GM18873 (cell line): ENCODE measurements around the gene IL10RB.
"Not testable (repeated sequence)": the region's sequence is repeated elsewhere in the genome, so short reads cannot be mapped to it uniquely, and the experiment has no call there.

Source experiments
- ATAC-seq: cut with Tn5 transposase; IDR thresholded peaks from one replicate; pipeline ENCODE4 v1.9.1; 2021; ENCODE audit warnings: mild to moderate bottlenecking, moderate library complexity, moderate number of reproducible peaks; ENCODE audit not compliant: unreplicated experiment, low FRiP score

Gene IL10RB

DNA sequence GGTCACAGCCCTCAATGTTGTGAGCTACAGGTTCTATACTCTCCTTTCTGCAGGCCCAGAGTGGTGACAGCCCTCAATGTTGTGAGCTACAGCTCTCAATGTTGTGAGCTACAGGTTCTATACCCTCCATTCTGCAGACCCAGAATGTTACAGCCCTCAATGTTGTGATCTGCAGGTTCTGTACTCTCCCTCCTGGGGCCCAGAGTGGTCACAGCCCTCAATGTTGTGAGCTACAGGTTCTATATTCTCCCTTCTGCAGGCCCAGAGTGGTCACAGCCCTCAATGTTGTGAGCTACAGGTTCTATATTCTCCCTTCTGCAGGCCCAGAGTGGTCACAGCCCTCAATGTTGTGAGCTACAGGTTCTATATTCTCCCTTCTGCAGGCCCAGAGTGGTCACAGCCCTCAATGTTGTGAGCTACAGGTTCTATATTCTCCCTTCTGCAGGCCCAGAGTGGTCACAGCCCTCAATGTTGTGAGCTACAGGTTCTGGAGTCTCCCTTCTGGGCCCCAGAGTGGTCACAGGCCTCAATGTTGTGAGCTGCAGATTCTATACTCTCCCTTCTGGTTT is 26.5 kb upstream of the IL10RB start:
- not testable (repeated sequence) for ATAC-seq

- no peak for ATAC-seq
Observed at GRCh38 chr21:33240404-33240803, 25.8 kb upstream of the IL10RB start.

DNA sequence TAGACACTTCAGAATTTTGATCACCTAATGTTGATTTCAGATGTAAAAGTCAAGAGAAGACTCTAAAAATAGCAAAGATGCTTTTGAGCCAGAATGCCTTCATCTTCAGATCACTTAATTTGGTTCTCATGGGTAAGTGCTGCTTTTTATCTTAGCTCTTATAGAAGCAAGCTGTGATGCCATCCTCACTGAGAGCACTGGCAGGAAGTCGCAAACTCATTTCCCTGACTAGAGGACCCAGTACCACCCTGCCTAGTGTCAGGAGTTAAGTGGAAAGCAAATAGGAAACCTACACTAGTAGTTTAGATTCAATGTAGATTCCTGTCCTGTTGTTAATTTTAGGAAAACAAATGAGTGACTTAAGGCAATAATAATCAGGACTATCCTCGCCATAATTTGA is 24.3 kb upstream of the IL10RB start:
- no peak for ATAC-seq

DNA sequence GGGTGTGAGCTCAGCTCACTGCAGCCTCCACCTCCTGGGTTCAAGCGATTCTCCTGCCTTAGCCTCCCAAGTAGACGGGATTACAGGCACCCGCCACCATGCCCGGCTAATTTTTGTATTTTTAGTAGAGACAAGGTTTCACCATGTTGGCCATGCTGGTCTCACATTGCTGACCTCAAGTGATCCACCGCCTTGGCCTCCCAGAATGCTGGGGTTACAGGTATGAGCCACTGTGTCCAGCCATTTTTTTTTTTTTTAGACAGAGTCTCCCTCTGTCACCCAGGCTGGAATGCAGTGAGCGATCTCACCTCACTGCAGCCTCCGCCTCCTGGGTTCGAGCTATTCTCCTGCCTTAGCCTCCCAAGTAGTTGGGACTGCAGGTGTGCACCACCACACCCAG is 23.3 kb upstream of the IL10RB start:
- ATAC-seq: not testable (repeated sequence)

GRCh38 chr21:33244082-33244778 is 21.9 kb upstream of the IL10RB start:
- ATAC-seq: no peak

DNA sequence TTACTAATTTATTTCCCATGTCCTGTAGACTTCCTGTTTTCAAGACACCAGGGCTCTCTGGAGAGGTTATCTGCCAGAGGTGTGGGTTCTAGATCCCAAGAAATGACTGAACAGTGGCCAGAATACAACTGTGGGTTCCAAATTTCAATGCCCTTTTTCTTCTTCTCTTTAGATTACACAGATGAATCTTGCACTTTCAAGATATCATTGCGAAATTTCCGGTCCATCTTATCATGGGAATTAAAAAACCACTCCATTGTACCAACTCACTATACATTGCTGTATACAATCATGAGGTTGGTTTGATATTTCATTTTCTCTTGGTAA is 21.4 kb upstream of the IL10RB start:
- ATAC-seq: no peak

- ATAC-seq: no peak
Observed at GRCh38 chr21:33245289-33245918, 20.8 kb upstream of the IL10RB start.

- ATAC-seq: no peak
Observed at GRCh38 chr21:33246506-33246905, 19.7 kb upstream of the IL10RB start.

GRCh38 chr21:33246963-33247362 is 19.2 kb upstream of the IL10RB start:
- no peak for ATAC-seq

GRCh38 chr21:33247599-33247998 is 18.6 kb upstream of the IL10RB start:
- no peak for ATAC-seq

GRCh38 chr21:33249331-33250002 is 16.7 kb upstream of the IL10RB start:
- no peak for ATAC-seq

- ATAC-seq: no peak
Observed at GRCh38 chr21:33251119-33251518, 15.0 kb upstream of the IL10RB start.

DNA sequence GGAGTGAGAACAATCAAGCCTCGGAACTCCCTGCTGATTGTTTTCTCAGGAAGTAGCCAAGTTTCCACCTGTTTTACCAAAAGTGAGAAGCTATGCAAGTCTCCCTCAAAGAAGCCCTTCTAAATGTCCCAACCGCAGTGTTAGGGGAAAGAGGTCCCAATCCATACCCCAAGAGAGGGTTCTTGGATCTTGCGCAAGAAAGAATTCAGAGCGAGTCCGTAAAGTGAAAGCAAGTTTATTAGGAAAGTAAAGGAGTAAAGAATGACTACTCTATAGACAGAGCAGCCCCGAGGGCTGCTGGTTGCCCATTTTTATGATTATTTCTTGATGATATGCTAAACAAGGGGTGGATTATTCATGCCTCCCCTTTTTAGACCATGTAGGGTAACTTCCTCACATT is 12.8 kb upstream of the IL10RB start:
- ATAC-seq: not testable (repeated sequence)

DNA sequence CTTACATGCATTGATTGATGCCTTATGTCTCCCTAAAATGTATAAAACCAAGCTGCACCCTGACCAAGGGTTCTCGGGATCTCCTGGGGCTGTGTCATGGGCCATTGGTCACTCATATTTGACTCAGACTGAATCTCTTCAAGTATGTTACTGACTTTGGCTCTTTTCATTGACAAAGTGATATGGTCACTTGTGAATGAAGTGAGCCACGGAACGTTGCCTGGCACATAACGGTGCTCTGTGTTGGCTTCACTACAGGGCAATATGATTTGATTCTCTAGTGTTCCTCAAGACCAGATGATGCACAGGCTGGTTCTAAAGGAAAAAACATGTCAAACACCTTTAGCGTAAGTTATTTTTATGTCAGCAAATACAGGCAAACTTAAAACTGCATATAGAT is 11.4 kb upstream of the IL10RB start:
- ATAC-seq: no peak

DNA sequence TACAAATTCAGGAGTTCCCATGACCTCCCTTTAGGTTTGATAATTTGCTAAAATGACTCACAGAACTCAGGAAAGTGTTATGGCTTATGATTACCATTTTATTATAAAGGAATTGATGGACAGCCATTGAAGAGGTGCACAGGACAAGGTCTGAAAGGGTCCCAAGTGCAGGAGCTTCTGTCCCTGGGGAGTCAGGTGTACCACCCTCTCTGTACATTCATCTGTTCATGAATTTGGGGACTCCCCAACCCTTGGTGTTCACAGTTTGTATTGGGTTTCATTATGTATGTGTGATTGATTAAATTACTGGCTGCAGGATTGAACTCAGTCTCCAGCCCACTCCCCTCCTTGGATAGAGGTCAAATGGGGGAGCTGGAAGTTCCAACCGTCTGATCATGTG is 10.8 kb upstream of the IL10RB start:
- no peak for ATAC-seq

DNA sequence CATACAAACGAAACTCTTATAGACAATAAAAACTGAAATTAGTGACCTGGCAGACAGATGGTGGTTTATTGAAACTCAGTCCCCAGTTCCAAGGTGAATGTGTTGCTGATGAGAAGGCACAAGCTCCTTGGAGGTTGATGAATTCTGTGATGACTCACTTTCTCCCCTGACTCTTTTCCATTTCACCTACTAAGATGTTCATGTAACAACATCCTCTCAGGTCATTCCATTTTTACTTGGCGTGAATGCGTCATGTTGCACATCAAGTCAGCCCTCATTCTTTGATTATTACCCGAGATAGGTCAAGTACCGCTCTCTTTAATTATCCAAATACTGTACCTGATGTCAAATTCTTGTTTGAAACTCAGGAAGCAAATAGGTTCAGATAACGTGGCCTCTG is 10.1 kb upstream of the IL10RB start:
- no peak for ATAC-seq

DNA sequence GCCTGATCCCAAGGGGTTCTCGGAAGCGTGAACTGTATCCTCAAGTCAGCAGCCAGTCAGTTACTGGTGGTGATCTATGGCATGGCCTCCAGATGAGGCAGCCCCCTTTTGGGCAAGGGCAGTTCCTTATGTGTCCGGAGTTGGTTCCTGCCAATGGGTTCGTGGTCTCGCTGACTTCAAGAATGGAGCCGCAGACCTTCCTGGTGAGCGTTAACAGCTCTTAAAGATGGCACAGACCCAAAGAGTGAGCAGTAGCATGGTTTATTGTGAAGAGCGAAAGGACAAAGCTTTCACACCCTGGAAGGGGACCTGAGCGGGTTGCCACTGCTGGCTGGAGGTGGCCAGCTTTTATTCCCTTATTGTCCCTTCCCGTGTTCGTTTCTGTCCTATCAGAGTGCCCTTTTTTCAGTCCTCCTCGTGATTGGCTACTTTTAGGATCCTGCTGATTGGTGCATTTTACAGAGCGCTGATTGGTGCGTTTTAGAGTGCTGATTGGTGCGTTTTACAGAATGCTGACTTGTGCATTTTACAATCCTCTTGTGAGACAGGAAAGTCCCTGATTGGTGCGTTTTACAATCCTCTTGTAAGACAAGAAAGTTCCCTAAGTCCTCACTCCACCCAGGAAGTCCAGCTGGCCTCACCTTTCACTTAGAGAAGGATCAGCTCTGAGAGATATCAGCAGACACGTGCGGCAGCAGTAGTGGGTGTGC is 8.9 kb upstream of the IL10RB start:
- ATAC-seq: no peak

DNA sequence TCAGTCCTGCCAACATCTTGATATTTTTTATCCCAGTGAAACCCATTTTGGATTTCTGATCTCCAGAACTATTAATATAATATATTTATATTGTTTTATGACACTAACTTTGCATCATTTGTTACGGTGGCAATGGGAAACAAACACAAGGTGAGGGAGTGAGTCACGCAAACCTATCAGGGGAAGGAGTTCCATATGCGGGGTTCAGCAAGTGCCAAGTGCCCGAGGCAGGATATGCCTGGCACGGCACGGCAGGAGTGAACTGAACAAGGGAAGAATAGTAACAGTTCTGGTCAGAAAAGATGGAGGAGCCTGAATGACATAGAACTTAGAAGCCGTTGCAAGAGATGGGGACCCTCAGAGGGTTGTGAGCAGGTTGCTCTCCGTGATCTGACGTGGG is 7.7 kb upstream of the IL10RB start:
- no peak for ATAC-seq

DNA sequence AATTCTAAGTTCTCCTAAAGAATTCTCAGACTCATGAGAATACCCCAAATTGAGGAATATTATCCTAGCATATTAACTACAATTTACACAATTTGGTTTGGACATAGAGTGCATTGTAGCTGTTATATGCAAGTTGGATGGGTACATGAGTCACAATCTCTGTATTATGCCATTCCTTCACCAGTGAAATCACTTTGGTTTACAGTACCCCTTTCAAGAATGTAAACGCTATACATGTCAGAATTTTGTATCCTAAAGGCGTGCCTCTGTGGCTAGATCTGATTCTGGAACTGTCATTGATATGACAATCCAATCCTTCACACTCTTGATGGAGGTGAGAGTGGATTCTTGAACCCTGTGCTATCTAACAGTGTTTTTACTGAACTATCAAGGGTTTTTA is 6.7 kb upstream of the IL10RB start:
- no peak for ATAC-seq

GRCh38 chr21:33259995-33260394 is 6.2 kb upstream of the IL10RB start:
- no peak for ATAC-seq

DNA sequence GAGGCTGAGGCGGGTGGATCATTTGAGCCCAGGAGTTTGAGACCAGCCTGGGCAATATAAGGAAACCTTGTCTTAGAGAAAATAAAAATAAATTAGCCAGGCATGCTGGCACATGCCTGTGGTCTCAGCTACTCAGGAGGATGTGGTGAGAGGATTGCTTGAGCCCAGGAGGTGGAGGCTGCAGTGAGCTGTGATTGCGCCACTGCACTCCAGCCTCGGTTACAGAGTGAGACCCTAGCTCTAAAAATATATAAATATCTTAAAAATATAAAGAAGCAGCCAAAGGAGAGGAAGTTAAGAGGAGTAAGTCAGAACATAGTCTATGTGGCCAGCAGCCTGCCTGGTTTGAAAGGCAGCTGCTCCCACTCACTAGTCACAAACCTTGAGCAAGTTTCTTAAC is 4.5 kb upstream of the IL10RB start:
- ATAC-seq: no peak
